ENCODE measurements around the gene CHST3. TPM values are rescaled to one million over a fixed set of nuclear protein-coding genes. Genes with fewer than 3 reads are reported as not detected.

CHST3 gene
- total RNA-seq, 1 experiment from 2014 or later: 10.0 TPM

GRCh38 chr10:72022228-72022627 is 58.0 kb downstream of the CHST3 start:
- BruUV-seq (replicated peaks): no TSS peak
- ChIA-PET POLR2A (ENCODE audit: low non-redundant PET) (no interaction called here), CTCF (no interaction called here)
- no peak for TF ChIP-seq EZH2 (IDR thresholded peaks at IDR 0.05; ENCODE audit: borderline replicate concordance, low read depth, low read length, poor library complexity, severe bottlenecking)
- TF ChIP-seq, protein P1, sequence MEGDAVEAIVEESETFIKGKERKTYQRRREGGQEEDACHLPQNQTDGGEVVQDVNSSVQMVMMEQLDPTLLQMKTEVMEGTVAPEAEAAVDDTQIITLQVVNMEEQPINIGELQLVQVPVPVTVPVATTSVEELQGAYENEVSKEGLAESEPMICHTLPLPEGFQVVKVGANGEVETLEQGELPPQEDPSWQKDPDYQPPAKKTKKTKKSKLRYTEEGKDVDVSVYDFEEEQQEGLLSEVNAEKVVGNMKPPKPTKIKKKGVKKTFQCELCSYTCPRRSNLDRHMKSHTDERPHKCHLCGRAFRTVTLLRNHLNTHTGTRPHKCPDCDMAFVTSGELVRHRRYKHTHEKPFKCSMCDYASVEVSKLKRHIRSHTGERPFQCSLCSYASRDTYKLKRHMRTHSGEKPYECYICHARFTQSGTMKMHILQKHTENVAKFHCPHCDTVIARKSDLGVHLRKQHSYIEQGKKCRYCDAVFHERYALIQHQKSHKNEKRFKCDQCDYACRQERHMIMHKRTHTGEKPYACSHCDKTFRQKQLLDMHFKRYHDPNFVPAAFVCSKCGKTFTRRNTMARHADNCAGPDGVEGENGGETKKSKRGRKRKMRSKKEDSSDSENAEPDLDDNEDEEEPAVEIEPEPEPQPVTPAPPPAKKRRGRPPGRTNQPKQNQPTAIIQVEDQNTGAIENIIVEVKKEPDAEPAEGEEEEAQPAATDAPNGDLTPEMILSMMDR (conservative IDR thresholded peaks at IDR 0.05; ENCODE audit: low read depth, low read length): no peak
- no peak for DNase-seq (ENCODE audit: low spot score)
- Histone ChIP-seq H3K9me3 (ENCODE audit: low read depth, low read length, poor library complexity, severe bottlenecking) (no peaks in the 10 kb centered on the region), H3K27me3 (replicated peaks; ENCODE audit: insufficient read depth, low read depth, low read length, poor library complexity) (no peaks in the 10 kb centered on the region), H3K4me3 (ENCODE audit: low read depth, low read length, poor library complexity, severe bottlenecking) (no peak overlapping the region), H3K27ac (ENCODE audit: low read depth, low read length, poor library complexity, severe bottlenecking) (no peak overlapping the region), H3K36me3 (ENCODE audit: insufficient read depth, low read length, poor library complexity, severe bottlenecking) (no peaks in the 10 kb centered on the region), H3K4me1 (ENCODE audit: insufficient read depth, low read length, poor library complexity, severe bottlenecking) (no peaks in the 10 kb centered on the region)
- intact Hi-C loops (cut with micrococcal nuclease; ENCODE audit: unreplicated experiment): no loop called here

DNA sequence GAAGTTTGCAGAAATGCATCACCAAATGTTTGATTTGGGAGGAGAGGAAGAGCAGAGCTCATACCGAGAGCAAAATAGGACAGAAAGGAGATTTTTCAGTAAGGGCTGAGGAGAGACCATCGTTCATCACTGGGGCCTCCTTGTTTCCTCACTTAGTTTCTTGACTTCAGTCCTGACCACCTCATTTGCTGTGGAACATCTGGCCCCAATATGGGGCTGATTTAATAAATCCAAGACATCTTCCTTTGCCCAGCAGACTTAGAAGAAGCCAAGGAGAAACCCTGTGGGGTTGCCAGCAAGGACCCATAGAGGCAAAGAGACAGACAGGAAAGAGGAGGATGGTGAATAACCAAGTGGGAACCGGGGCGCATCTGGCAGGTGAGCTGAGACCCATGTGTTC is 60.4 kb downstream of the CHST3 start:
- BruUV-seq (replicated peaks): no TSS peak

DNA sequence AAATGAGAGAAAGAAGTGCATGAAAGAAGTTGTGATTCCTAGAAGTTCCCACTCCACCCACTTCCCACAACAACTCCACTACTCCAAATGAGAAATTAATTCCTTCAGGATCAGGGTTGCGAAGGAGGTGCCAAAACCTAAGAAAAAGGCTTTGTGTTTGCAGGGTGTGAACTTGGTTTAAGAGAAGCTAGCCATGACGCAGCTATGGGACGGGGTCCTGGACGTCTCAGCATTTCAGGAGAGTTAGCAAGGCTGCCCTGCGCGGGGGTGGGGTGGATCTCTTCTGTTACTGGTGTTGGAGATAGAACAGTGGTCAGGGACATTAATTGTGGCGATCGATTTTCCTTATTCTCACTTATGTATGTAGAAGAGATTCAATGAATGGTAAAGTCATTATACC is 61.2 kb downstream of the CHST3 start:
- Histone ChIP-seq H3K9me3 (ENCODE audit: low read depth, low read length, poor library complexity, severe bottlenecking) (no peaks in the 10 kb centered on the region), H3K27ac (ENCODE audit: low read depth, low read length, poor library complexity, severe bottlenecking) (no peak overlapping the region), H3K4me3 (ENCODE audit: low read depth, low read length, poor library complexity, severe bottlenecking) (no peak overlapping the region), H3K36me3 (ENCODE audit: insufficient read depth, low read length, poor library complexity, severe bottlenecking) (no peaks in the 10 kb centered on the region), H3K4me1 (ENCODE audit: insufficient read depth, low read length, poor library complexity, severe bottlenecking) (no peaks in the 10 kb centered on the region), H3K27me3 (replicated peaks; ENCODE audit: insufficient read depth, low read depth, low read length, poor library complexity) (no peaks in the 10 kb centered on the region)
- ChIA-PET CTCF (no interaction called here), POLR2A (ENCODE audit: low non-redundant PET) (no interaction called here)
- no TSS peak for BruUV-seq (replicated peaks)
- no peak for DNase-seq (ENCODE audit: low spot score)
- intact Hi-C loops (cut with micrococcal nuclease; ENCODE audit: unreplicated experiment): no loop called here
- TF ChIP-seq, protein P1 (conservative IDR thresholded peaks at IDR 0.05; ENCODE audit: low read depth, low read length): no peak
- no peak for TF ChIP-seq EZH2 (IDR thresholded peaks at IDR 0.05; ENCODE audit: borderline replicate concordance, low read depth, low read length, poor library complexity, severe bottlenecking)

More for the DNA sequence above, 60.4 kb downstream of the CHST3 start:
- Histone ChIP-seq H3K4me1 (ENCODE audit: insufficient read depth, low read length, poor library complexity, severe bottlenecking) (no peaks in the 10 kb centered on the region), H3K4me3 (ENCODE audit: low read depth, low read length, poor library complexity, severe bottlenecking) (no peak overlapping the region), H3K27me3 (replicated peaks; ENCODE audit: insufficient read depth, low read depth, low read length, poor library complexity) (no peaks in the 10 kb centered on the region), H3K36me3 (ENCODE audit: insufficient read depth, low read length, poor library complexity, severe bottlenecking) (no peaks in the 10 kb centered on the region), H3K27ac (ENCODE audit: low read depth, low read length, poor library complexity, severe bottlenecking) (no peak overlapping the region), H3K9me3 (ENCODE audit: low read depth, low read length, poor library complexity, severe bottlenecking) (no peaks in the 10 kb centered on the region)
- TF ChIP-seq, protein P1 (conservative IDR thresholded peaks at IDR 0.05; ENCODE audit: low read depth, low read length): no peak
- TF ChIP-seq EZH2 (IDR thresholded peaks at IDR 0.05; ENCODE audit: borderline replicate concordance, low read depth, low read length, poor library complexity, severe bottlenecking): no peak
- ChIA-PET POLR2A (ENCODE audit: low non-redundant PET) (no interaction called here), CTCF (no interaction called here)
- intact Hi-C loops (cut with micrococcal nuclease; ENCODE audit: unreplicated experiment): no loop called here
- no peak for DNase-seq (ENCODE audit: low spot score)

All from A673 (cell line).